ENCODE results near the gene TMEFF2. TPM values are rescaled to one million over a fixed set of nuclear protein-coding genes. Genes with fewer than 3 reads are reported as not detected.

Gene TMEFF2
- total and polyA plus RNA-seq, 10 of the 15 experiments (the other 5 are each of a cell fraction or from before 2014, with no cell fraction given) = not detected

DNA sequence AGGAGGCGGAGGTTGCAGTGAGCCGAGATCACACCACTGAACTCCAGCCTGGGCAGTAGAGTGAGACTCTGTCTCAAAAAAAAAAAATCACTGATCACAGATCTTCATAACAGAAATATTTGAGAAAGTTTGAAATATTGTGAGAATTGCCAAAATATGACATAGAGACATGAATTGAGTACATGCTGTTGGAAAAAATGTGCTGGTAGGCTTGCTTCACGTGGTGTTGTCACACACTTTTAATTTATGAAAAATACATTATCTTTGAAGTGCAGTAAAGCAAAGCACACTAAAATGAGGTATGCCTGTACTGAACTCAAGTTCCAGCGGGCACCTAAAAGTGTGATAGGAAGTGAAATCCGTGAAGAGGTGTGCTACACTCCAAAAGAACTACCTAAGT lies 152.6 kb downstream of the TMEFF2 start:
- SMC1A ChIA-PET (ENCODE audit: uncharacterized antibody, unreplicated experiment) = no interaction called here
- intact Hi-C loops (cut with micrococcal nuclease; ENCODE audit: unreplicated experiment) (no loop called here), in situ Hi-C loops (cut with MboI) (no loop called here)
- Histone ChIP-seq H3K4me2 (ENCODE audit: control insufficient read depth, insufficient read depth) (no peak overlapping the region), H3K27ac (ENCODE audit: control insufficient read depth, insufficient read depth) (no peak overlapping the region), H3K27me3 (replicated peaks in 1 of 2; ENCODE audit: control insufficient read depth in 2 of 2, insufficient read depth in 2 of 2, low read length in 1 of 2) (no peaks in the 10 kb centered on the region), H3K36me3 (ENCODE audit: control insufficient read depth in 2 of 2, insufficient read depth in 2 of 2, low read length in 1 of 2) (no peaks in the 10 kb centered on the region), H3K9ac (ENCODE audit: control insufficient read depth, insufficient read depth, low read length) (no peak overlapping the region), H3K4me1 (ENCODE audit: control insufficient read depth, insufficient read depth, low read length) (no peaks in the 10 kb centered on the region), H3K4me3 (no peak overlapping the region), H3K9me3 (replicated peaks; ENCODE audit: control insufficient read depth, insufficient read depth, low read length) (no peaks in the 10 kb centered on the region), H2AFZ (ENCODE audit: control insufficient read depth, low read depth, low read length) (no peak overlapping the region), H3K79me2 (ENCODE audit: control insufficient read depth, insufficient read depth, low read length) (no peaks in the 10 kb centered on the region), H4K20me1 (ENCODE audit: control insufficient read depth, insufficient read depth) (no peaks in the 10 kb centered on the region)
- RAD21 ChIA-PET (ENCODE audit: unreplicated experiment) = no interaction called here
- WGBS (ENCODE audit: insufficient coverage, insufficient replicate concordance, low lambda C conversion rate, missing lambda C conversion rate) = 30% methylated on average over 5 of the region's 5 CpGs
- CTCF ChIA-PET = no interaction called here
- POLR2A ChIA-PET = no interaction called here
- no TSS peak for BruUV-seq (replicated peaks)
- TF ChIP-seq ETV6 (conservative IDR thresholded peaks at IDR 0.05 in 1 of 2, IDR thresholded peaks at IDR 0.05 in 1 of 2; ENCODE audit: borderline replicate concordance in 1 of 2, low read depth in 1 of 2) (no peak), SUPT20H (IDR thresholded peaks at IDR 0.05; ENCODE audit: borderline replicate concordance, control insufficient read depth, low read depth, low read length) (no peak), MEF2B (IDR thresholded peaks at IDR 0.05; ENCODE audit: partially characterized antibody, poor library complexity, severe bottlenecking) (no peak), SUZ12 (IDR thresholded peaks at IDR 0.05; ENCODE audit: unreplicated experiment) (no peak), TCF12 (IDR thresholded peaks at IDR 0.05; ENCODE audit: low read depth, low read length) (no peak), SPI1 (IDR thresholded peaks at IDR 0.05; ENCODE audit: borderline replicate concordance, insufficient read depth, low read depth, low read length) (no peak), TCF7 (IDR thresholded peaks at IDR 0.05; ENCODE audit: borderline replicate concordance) (no peak), FOS (IDR thresholded peaks at IDR 0.05; ENCODE audit: borderline replicate concordance, extremely low read depth, insufficient read length) (no peak), SMAD1 (IDR thresholded peaks at IDR 0.05; ENCODE audit: low read depth, partially characterized antibody) (no peak)
- TF ChIP-seq, protein P1, sequence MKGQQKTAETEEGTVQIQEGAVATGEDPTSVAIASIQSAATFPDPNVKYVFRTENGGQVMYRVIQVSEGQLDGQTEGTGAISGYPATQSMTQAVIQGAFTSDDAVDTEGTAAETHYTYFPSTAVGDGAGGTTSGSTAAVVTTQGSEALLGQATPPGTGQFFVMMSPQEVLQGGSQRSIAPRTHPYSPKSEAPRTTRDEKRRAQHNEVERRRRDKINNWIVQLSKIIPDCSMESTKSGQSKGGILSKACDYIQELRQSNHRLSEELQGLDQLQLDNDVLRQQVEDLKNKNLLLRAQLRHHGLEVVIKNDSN (IDR thresholded peaks at IDR 0.05; ENCODE audit: borderline replicate concordance, extremely low read length, insufficient read depth, low read depth, low read length) = no peak
- TF ChIP-seq, protein P2, sequence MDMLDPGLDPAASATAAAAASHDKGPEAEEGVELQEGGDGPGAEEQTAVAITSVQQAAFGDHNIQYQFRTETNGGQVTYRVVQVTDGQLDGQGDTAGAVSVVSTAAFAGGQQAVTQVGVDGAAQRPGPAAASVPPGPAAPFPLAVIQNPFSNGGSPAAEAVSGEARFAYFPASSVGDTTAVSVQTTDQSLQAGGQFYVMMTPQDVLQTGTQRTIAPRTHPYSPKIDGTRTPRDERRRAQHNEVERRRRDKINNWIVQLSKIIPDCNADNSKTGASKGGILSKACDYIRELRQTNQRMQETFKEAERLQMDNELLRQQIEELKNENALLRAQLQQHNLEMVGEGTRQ (IDR thresholded peaks at IDR 0.05; ENCODE audit: borderline replicate concordance, low read depth, low read length) = no peak
- DNase-seq (ENCODE audit: low read depth, low spot score) (no peak), FAIRE-seq (no peak), ATAC-seq (no peak)
